Muscle layer of duodenum (tissue), 2 donors: ENCODE data around the gene MRGPRE.

Experiments used
- H3K27ac ChIP-seq: one replicate; pipeline ENCODE4 v1.7.0; 2013; ENCODE audit warnings: mild to moderate bottlenecking, low read length
- H3K27me3 ChIP-seq: one replicate; pipeline ENCODE4 v1.7.0; 2013; ENCODE audit warnings: low read depth, mild to moderate bottlenecking, control low read depth, low read length
- H3K36me3 ChIP-seq, 2 donors: one replicate each; pipeline ENCODE4 v1.7.0; 2013; ENCODE audit warnings: low read length in 2 of 2, control low read depth in 1 of 2, mild to moderate bottlenecking in 1 of 2; ENCODE audit not compliant: insufficient read depth in 2 of 2, control insufficient read depth in 1 of 2
- H3K4me1 ChIP-seq, 2 donors: one replicate each; pipeline ENCODE4 v1.7.0; 2013; ENCODE audit warnings: low read length in 2 of 2, mild to moderate bottlenecking in 2 of 2, control low read depth in 1 of 2, moderate library complexity in 1 of 2; ENCODE audit not compliant: insufficient read depth in 2 of 2, control insufficient read depth in 1 of 2
- H3K4me3 ChIP-seq, 2 donors: one replicate each; pipeline ENCODE4 v1.7.0; 2013; ENCODE audit warnings: low read length in 2 of 2, low read depth in 1 of 2, mild to moderate bottlenecking in 1 of 2
- H3K9me3 ChIP-seq, 2 donors: one replicate each; pipeline ENCODE4 v1.7.0; 2013; ENCODE audit warnings: low read length in 2 of 2, control low read depth in 1 of 2, mild to moderate bottlenecking in 1 of 2; ENCODE audit not compliant: control insufficient read depth in 1 of 2
- donor health status: healthy.

Gene MRGPRE

DNA sequence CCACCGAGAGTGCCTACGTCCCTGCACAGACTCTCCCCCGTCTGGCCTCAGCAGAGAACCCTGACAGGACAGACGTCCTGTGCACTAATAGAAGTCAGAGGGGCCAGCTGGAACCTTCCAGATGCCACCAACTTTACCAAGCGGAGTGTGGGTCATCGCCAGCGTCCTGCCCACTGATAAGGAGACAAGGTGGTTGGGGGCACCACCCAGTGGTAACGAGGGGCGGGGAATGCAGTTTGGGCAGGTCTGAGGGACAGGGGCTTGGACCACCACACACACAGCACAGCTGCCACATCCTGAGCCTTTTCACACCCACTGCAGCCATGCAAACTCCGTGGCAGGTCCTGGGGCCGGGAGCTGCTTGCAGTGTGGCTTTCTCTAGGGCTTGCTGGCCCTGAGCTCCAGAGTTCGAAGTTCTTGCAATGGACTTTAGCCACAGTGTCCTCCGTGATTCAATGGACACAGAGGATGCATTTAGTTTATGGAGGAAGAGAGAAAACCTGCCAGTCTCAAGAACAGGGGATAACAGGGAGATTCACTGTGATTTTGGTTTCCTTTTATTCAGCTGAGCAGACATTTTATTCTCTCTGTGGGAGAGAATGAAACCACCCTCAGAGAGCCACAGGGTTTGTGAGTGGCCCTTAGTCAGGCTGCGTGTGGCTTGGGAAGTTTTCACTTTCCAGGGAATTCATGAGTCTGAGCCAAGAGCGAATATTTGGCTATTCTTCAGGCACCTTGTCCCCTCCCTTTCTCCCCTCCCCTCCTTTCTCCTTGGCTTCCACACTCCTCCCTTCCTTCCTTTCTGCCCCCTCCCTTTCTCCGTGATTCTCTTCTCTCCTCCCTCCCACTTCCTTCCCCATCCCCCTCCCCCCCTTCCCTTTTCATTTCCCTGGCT, 26.7 kb downstream of the MRGPRE start:
- Histone ChIP-seq H3K9me3 (no peaks in the 10 kb centered on the region), H3K4me1 (peaks cover 0 to 17% of the 10 kb centered on the region in 2 donors), H3K36me3 (no peaks in the 10 kb centered on the region), H3K27ac (no peak overlapping the region), H3K4me3 (peak overlapping the region in 1 of 2 donors; percentile 28), H3K27me3 (peaks cover 17% of the 10 kb centered on the region)

GRCh38 chr11:3204141-3205015, 27.8 kb downstream of the MRGPRE start:
- Histone ChIP-seq H3K27ac (no peak overlapping the region), H3K27me3 (peaks cover 17% of the 10 kb centered on the region), H3K4me3 (no peak overlapping the region), H3K4me1 (peaks cover 0 to 17% of the 10 kb centered on the region in 2 donors), H3K36me3 (no peaks in the 10 kb centered on the region), H3K9me3 (no peaks in the 10 kb centered on the region)

GRCh38 chr11:3203221-3204043, 28.8 kb downstream of the MRGPRE start:
- Histone ChIP-seq H3K4me3 (peak overlapping the region in 1 of 2 donors; percentile 8), H3K27me3 (peaks cover 17% of the 10 kb centered on the region), H3K27ac (no peak overlapping the region), H3K9me3 (no peaks in the 10 kb centered on the region), H3K4me1 (peaks cover 0 to 17% of the 10 kb centered on the region in 2 donors), H3K36me3 (no peaks in the 10 kb centered on the region)

DNA sequence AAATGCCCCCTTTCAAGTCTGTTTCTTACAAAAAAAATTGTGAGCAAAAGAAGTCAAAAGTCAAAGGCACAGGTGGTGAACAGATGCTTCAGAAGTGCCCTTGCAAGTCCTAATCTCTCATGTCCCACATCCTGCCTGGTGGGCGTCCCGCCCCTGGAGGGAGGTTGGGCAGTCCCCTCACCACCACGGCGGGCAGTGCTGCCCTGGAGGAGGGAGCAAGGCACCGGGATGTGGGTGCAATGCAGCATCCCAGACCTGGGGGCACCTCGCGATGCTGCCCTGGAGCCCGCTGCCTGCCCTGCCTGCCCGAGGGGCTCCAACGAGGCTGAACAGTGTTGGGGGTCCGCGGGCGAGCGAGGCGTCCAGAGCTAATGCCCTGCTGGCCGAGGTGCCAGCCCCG, 29.5 kb downstream of the MRGPRE start:
- H3K4me3 ChIP-seq: peak overlapping the region in 1 of 2 donors; percentile 8
- H3K27me3 ChIP-seq: peaks cover 17% of the 10 kb centered on the region
- no peak overlapping the region for H3K27ac ChIP-seq
- H3K9me3 ChIP-seq: no peaks in the 10 kb centered on the region
- no peaks in the 10 kb centered on the region for H3K36me3 ChIP-seq
- H3K4me1 ChIP-seq: peaks cover 0 to 17% of the 10 kb centered on the region in 2 donors

- no peaks in the 10 kb centered on the region for H3K9me3 ChIP-seq
- peaks cover 17% of the 10 kb centered on the region for H3K27me3 ChIP-seq
- H3K36me3 ChIP-seq: no peaks in the 10 kb centered on the region
These were observed 29.9 kb downstream of the MRGPRE start for GRCh38 chr11:3202305-3202704.

DNA sequence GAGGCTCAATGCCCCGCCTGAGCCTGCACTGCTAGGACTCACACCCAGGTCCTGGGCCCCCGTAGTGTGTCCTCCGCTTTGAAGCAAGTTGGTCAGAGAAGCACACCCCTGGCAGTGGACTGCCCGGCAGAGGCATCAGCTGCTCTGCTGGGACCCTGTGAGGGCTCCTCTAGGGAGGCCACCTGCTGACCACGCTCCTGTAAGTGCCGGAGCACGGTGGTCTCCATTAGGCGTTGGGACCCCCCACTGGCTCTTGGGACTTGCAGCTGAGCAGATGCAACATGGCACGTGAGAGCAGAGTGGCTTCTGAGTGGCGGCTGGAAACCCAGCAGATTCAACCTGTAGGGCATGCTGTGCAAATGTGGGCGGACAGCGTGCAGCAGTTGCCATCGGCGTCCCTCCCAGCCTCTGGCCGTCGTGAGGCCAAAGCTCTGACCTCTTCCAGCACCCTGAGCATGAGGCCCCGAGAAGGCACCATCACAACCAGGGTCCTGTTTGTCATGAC, 30.5 kb downstream of the MRGPRE start:
- H3K9me3 ChIP-seq: no peaks in the 10 kb centered on the region
- H3K36me3 ChIP-seq: no peaks in the 10 kb centered on the region
- peaks cover 0 to 17% of the 10 kb centered on the region in 2 donors for H3K4me1 ChIP-seq
- no peak overlapping the region for H3K4me3 ChIP-seq
- H3K27me3 ChIP-seq: peaks cover 17% of the 10 kb centered on the region
- H3K27ac ChIP-seq: no peak overlapping the region

More at GRCh38 chr11:3202305-3202704, 29.9 kb downstream of the MRGPRE start:
- H3K4me3 ChIP-seq: no peak overlapping the region
- no peak overlapping the region for H3K27ac ChIP-seq
- H3K4me1 ChIP-seq: peaks cover 0 to 17% of the 10 kb centered on the region in 2 donors

- peaks cover 17% of the 10 kb centered on the region for H3K27me3 ChIP-seq
- no peak overlapping the region for H3K4me3 ChIP-seq
- H3K36me3 ChIP-seq: no peaks in the 10 kb centered on the region
- no peak overlapping the region for H3K27ac ChIP-seq
- no peaks in the 10 kb centered on the region for H3K9me3 ChIP-seq
- H3K4me1 ChIP-seq: peaks cover 0 to 17% of the 10 kb centered on the region in 2 donors
These were observed 31.1 kb downstream of the MRGPRE start for GRCh38 chr11:3201112-3201581.

- Histone ChIP-seq H3K36me3 (no peaks in the 10 kb centered on the region), H3K27me3 (peaks cover 17% of the 10 kb centered on the region), H3K9me3 (no peaks in the 10 kb centered on the region), H3K27ac (no peak overlapping the region), H3K4me3 (no peak overlapping the region), H3K4me1 (peaks cover 0 to 16% of the 10 kb centered on the region in 2 donors)
These were observed 31.7 kb downstream of the MRGPRE start for GRCh38 chr11:3200388-3201111.

DNA sequence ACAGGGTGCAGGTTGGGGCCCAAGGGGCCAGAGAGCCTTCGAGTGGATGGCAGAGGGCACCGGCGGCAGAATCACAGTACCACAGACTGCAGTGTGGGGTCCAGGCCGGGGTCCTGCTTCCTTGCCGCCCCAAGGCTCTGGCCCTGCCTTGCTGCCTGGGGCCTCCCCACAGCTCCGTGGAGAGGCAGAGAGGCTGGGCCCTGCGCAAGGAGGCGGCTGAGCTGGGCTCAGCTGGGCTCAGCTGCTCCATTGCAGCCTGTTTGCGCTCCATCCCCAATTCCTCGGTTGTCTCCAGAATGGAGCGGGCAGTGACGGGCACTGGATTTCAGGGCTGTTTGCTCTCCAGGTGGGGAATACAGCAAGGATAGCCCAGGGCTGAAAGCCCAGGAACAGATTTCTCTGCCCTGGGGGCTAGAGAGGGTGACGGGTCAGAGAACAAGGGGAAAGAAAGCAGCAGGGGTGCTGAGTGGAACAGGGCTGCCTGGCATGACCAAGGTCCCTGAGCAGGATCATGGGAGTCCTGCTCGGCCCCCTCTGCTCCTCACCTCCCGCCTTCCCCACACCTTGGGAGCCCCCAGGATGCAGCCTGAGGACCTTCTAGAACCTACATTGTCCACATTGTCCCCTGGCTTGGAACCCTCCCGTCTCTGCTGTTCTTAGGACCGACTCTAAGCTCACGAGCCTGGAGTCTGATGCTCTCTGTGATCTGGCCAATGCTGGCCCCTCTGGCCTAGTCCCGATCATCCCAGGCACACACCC, 32.5 kb downstream of the MRGPRE start:
- H3K4me1 ChIP-seq: peaks cover 0 to 13% of the 10 kb centered on the region in 2 donors
- H3K27ac ChIP-seq: no peak overlapping the region
- no peak overlapping the region for H3K4me3 ChIP-seq
- peaks cover 17% of the 10 kb centered on the region for H3K27me3 ChIP-seq
- no peaks in the 10 kb centered on the region for H3K9me3 ChIP-seq
- H3K36me3 ChIP-seq: no peaks in the 10 kb centered on the region
